Activated CD4-positive, CD25-positive, alpha-beta regulatory T cell (primary cell): Measurements from ENCODE around the gene COMMD7.

Experiments used
- DNase-seq, 4 experiments: peaks; one replicate each; lab custom pipeline; 2025; lab: John Stamatoyannopoulos, UW

COMMD7 gene

GRCh38 chr20:32675223-32675975 is 67.9 kb downstream of the COMMD7 start:
- no peak for DNase-seq

DNA sequence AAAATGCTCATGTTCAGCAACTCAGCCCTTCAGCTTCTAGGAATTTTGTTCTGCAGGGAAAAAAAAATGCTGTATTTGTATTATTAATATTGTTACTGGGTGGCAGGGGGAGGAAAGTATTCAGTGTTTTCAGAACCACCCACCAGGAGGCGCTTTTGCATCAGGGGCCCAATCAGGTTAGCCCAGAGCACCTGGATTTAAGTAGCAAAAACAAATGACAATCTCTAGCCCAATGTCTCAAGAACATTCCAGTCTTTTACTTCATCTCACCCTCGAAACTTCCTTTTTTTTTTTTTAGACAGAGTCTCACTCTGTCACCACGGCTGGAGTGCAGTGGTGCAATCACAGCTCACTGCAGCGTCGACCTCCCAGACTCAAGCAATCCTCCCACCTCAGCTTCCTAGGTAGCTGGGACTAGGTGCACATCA is 68.9 kb downstream of the COMMD7 start:
- DNase-seq, result peak; percentile 42 to 57 (median 49)

- DNase-seq, result peak in 1 of 4 experiments; percentile 9
Observed at GRCh38 chr20:32672982-32673851, 70.0 kb downstream of the COMMD7 start.

GRCh38 chr20:32672394-32672981 is 70.8 kb downstream of the COMMD7 start:
- no peak for DNase-seq

- no peak for DNase-seq
Observed at GRCh38 chr20:32670773-32671455, 72.4 kb downstream of the COMMD7 start.

- no peak for DNase-seq
Observed at GRCh38 chr20:32667027-32667426, 76.2 kb downstream of the COMMD7 start.

- DNase-seq, result no peak
Observed at GRCh38 chr20:32664678-32665159, 78.5 kb downstream of the COMMD7 start.

GRCh38 chr20:32664012-32664677 is 79.1 kb downstream of the COMMD7 start:
- DNase-seq, result no peak

DNA sequence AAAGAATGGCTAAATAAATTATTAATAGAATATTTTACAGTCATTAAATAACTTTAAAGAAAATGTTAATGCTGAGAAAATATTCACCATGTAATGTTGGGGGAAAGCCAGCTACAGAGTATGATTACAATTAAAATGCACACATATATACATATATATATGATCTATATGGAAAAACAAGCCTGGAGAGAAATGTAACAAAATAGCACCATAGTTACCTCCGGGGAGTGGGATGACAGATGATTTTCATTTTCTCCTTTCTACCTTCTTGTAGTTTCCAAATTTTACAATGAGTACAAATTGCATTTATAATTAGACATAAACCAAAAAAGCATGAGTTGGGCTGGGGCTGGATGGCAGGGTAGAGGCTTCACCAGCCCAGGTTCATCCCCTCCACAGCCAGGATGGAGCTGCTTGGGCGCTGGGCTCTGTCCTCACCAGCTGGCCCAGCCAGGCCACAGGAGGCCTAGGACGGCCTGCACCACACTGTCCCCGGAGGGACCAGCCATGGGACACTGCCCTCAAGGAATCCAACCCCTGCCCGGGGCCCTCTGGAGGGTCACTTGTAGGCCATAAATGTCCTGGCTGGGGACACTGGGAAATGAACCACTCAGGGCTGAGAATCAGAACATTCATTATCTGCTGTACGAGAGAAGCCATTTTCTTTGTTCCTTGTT is 79.8 kb downstream of the COMMD7 start:
- no peak for DNase-seq

DNA sequence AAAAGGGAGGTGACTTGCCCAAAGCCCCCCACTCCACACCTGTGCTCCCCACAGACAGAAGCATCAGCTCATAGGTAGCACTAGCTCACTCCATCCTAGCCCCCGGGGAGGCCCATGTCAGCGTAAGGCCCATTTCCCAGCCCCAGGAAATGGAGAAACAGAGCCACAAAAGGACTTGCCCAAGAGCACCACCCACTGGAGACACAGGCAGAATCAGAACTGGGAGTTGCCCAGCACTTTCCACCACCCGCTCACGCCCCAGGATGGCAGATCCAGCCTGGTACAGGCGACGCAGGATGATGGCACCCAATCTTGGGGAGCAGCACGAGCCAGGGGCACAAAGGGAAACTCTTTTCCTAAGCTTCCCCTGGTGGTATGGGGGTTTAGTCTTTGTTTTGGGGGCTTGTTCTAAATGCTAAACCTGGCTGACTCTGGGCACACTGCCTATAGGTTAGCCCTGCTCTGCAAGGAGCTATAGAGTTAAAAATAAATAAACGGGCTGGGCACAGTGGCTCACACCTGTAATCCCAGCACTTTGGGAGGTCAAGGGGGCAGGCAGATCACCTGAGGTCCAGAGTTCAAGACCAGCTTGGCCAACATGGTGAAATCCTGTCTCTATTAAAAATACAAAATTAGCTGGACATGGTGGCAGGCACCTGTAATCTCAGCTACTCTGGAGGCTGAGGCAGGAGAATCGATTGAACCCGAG is 81.3 kb downstream of the COMMD7 start:
- DNase-seq, result no peak

DNA sequence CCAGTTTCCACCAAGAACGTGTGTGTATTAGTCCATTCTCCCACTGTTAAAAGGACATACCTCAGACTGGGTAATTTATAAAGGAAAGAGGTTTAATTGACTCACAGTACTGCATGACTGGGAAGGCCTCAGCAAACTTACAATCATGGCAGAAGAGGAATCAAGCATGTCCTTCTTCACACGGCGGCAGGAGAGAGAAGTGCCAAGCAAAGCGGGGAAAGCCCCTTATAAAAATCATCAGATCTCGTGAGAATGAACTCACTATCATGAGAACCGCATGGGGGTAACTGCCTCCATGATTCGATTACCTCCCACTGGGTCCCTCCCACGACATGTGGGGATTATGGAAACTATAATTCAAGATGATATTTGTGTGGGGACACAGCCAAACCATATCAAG is 82.6 kb downstream of the COMMD7 start:
- DNase-seq, result no peak

GRCh38 chr20:32656827-32657226 is 86.4 kb downstream of the COMMD7 start:
- DNase-seq, result no peak

DNA sequence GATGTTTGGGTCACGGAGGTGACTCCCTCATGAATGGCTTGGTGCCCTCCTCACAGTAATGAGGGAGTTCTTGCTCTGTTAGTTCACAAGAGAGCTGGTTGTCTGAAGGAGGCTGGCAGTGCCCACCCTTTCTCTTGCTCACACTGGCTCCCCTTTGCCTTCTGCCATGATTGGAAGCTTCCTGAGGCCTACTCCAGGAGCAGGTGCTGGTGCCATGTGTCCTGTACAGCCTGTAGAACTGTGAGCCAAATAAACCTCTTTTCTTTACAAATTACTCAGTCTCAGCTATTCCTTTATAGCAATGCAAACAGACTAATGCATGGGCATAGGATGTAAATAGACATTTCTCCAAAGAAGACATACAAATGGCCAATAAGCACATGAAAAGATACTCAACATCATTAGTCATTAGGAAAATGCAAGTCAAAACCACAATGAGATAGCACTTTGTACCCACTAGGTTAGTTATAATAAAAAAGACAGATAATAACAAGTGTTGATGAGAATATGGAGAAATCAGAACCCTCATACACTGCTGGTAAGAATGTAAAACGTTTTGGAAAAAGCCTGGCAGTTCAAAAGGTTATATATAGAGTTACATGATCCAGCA is 87.3 kb downstream of the COMMD7 start:
- DNase-seq, result no peak

- DNase-seq, result peak; percentile 67 to 85 (median 78)
Observed at GRCh38 chr20:32652739-32653526, 90.3 kb downstream of the COMMD7 start.
